HG02642 (cell line): ENCODE measurements around the gene BAHD1.

ENCODE experiments used
- ATAC-seq: cut with Tn5 transposase; IDR thresholded peaks from one replicate; pipeline ENCODE4 v1.9.1; 2021; ENCODE audit warnings: mild to moderate bottlenecking; ENCODE audit not compliant: unreplicated experiment, poor library complexity

Gene BAHD1

DNA sequence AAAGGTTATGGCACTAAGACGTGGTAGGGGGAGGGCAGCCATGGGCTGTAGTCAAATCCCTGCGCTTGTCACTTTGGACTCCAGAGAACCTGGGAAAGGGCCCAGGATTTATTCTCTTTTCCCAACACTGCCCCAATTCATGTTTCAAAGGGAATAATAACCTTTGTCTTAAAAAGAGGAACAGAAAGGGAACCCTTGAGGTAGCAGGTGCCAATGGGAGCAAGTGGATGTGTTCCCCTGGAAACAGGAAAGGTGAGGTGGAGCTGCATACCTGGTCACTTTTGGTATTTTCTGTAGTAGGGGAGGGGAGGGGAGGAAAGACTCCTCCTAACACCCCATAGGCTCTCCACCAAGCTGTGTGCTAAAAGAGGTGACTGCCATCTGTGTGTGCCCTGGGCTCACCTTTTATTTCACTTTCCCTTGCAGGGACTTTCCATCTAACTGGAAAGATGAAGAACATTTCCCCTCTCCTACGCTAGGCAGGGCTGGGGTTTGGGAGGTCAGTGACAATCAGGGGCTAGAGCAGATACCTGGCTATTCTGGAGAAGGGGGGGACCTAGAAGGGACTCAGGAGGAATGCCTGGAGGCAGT is 23.9 kb downstream of the BAHD1 start:
- no peak for ATAC-seq

DNA sequence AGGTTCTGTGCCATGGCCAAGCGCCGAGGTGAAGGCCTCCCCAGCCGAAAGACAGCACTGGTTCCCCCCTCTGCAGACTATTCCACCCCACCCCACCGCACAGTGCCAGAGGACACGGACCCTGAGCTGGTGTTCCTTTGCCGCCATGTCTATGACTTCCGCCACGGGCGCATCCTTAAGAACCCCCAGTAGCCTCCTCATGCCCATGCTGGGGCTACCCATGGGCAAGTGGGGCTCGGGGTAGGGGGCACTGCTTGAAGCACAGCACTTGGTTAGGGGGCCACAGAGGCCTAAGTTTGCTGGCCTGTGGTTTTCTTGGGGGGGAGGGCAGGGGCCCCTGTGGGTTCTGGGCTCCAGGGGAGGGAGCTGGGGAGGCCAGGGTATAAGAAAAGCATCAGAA is 25.2 kb downstream of the BAHD1 start:
- no peak for ATAC-seq

DNA sequence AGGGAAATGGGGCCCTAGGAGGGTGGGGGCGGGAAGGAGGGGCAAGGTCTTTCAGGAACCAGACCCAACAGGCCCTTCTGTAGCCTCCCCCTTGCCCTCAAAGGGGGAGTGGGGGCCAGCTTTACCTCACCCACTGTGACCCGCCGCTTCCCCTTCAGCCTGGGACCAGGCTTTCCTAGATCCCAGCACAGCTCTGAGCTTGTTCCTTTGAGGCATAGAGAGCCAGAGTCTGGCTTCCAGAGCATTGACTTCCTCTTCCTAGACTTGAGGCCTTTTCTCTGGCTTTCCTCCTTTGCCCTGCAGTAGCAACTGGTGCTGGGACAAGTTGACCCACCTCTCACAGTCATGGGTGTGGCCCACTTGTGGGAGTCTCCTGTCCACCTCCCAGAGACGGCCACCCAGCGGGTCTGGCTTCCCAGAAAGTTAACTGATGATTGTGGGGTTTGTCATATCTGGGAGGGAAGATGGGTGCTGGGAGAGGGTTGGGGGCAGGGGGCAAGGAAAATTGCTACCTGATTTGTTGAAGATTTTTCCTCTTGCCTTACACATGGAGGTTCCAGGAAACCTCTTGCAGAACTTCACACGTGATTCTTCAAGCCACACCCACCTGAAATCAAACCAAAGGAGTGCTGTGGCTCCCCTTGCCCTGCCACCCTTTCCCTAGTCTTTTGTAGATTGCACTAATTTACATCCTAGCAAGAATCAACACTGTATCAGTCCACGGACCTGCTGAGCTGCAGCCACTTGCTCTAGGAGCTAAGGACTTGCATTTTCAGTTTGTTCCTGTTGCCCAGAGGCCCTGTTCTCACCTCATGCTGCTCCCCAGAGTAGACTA is 25.9 kb downstream of the BAHD1 start:
- ATAC-seq, result no peak

GRCh38 chr15:40467261-40467615 is 26.5 kb downstream of the BAHD1 start:
- ATAC-seq, result no peak

- ATAC-seq, result no peak
Observed at GRCh38 chr15:40468898-40469331, 28.2 kb downstream of the BAHD1 start.

- ATAC-seq, result no peak
Observed at GRCh38 chr15:40469776-40470390, 29.1 kb downstream of the BAHD1 start.

- ATAC-seq, result peak; percentile 77
Observed at GRCh38 chr15:40470423-40471104, 29.8 kb downstream of the BAHD1 start, which contains the start of gene CHST14. Gene CHST14, plus strand, starts transcription at chr15:40470984. Its CDS starts 230 bp downstream, at chr15:40471214.

DNA sequence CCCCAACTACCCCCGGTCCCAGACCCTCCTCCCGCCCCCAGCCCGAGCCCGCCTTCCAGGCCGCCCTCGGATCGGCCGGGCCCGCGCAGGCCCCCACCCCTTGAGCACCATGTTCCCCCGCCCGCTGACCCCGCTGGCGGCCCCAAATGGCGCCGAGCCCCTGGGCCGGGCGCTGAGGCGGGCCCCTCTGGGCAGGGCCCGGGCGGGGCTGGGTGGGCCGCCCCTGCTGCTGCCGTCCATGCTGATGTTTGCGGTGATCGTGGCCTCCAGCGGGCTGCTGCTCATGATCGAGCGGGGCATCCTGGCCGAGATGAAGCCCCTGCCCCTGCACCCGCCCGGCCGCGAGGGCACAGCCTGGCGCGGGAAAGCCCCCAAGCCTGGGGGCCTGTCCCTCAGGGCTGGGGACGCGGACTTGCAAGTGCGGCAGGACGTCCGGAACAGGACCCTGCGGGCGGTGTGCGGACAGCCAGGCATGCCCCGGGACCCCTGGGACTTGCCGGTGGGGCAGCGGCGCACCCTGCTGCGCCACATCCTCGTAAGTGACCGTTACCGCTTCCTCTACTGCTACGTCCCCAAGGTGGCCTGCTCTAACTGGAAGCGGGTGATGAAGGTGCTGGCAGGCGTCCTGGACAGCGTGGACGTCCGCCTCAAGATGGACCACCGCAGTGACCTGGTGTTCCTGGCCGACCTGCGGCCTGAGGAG is 30.5 kb downstream of the BAHD1 start:
- peak; percentile 41 for ATAC-seq

DNA sequence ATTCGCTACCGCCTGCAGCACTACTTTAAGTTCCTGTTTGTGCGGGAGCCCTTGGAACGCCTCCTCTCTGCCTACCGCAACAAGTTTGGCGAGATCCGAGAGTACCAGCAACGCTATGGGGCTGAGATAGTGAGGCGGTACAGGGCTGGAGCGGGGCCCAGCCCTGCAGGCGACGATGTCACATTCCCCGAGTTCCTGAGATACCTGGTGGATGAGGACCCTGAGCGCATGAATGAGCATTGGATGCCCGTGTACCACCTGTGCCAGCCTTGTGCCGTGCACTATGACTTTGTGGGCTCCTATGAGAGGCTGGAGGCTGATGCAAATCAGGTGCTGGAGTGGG is 31.0 kb downstream of the BAHD1 start:
- ATAC-seq, result peak; percentile 13

GRCh38 chr15:40472171-40472727 is 31.5 kb downstream of the BAHD1 start:
- ATAC-seq, result no peak

GRCh38 chr15:40474581-40474980 is 33.8 kb downstream of the BAHD1 start:
- ATAC-seq, result no peak

DNA sequence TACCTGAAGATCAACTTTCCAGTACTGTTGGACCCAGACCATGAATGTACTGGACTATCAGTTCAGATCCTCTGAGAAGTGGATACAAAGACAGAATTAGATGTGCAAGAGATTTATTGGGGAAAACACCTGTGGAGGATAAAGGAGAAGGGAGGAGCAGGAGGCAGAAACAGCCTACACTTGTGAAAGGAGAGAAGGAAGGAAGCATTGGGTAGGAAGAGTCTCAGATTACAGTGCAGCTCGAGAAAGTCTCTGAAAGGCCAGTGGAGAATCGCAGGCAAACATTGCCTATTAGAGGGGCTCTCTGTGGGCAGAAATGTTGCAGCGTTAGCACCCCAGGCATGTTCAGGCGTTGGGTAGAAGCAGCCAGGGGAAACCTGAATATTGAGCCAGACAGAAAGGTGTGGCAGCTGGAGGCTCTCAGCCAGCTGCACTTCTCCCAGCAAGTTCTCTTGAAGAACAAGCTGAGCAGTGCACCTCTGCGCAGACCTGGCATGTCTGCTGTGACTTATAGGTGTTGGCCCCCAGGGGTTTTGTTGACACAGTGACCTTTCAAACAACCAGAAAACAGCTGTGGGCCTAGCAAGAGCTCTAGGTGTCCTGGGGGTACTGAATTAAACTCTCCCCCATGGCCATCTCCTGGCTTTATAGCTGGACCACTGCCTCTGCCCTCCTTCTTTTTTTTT is 37.0 kb downstream of the BAHD1 start:
- ATAC-seq, result no peak

- no peak for ATAC-seq
Observed at GRCh38 chr15:40479024-40479423, 38.3 kb downstream of the BAHD1 start.

- ATAC-seq, result no peak
Observed at GRCh38 chr15:40481341-40482074, 40.8 kb downstream of the BAHD1 start.

DNA sequence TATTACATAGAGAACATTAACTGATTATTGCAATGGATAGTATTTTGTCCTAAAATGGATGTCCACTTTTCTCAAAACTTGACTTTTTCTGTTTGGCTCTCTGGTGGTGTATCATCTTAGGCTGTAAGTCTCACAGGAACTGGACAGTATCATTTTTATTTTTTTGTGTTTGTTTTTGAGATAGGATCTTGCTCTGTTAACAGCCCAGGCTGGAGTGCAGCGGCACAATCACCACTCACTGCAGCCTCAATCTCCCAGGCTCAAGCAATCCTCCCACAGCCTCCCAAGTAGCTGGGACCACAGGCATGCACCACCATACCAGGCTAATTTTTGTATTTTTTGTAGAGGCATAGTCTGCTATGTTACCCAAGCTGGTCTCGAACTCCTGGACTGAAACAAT is 43.2 kb downstream of the BAHD1 start:
- ATAC-seq, result no peak

- no peak for ATAC-seq
Observed at GRCh38 chr15:40486066-40486770, 45.5 kb downstream of the BAHD1 start.

DNA sequence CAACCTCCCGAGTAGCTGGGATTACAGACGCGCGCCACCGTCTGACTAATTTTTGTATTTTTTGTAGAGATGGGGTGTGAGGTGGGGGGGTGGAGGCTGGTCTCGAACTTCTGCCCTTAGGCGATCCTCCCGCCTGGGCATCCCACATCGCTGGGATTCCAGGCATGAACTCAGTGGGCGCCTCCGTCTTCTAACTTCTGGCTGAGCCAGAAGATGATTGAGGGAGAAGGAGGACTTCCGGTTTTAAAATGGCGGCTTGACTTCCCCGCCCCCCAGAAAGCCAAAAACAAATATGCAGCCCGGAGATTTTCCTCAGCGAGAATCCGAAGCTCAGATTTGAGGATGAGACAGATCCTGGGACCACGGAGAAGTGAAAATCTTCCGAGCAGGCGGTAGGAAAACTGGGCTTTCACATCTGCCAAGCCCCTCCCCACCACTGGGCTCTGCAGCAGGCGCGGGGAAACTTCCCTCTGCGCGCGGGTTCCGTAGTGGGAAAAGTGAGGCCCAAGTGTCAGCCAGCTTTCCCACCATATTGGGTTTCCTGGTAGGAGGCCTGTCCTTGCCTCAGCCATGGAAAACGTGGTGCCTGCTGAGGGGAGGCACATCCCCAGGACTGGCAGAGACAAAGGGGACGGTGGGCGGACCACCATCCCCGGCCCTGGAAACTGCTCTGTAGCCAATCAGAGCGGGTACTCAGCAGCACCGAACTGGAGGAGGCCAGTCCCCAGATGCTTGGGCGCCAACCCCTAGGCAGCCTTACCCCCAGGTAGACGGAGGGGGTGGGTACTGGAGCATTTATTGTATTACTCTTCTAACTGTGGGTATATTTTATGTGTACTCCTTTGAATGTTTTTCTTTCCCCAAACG is 47.3 kb downstream of the BAHD1 start:
- ATAC-seq, result no peak
